ENCODE results near the gene KBTBD7. TPM values are rescaled to one million over a fixed set of nuclear protein-coding genes. Genes with fewer than 3 reads are reported as not detected.
"Not testable (repeated sequence)": the region's sequence is repeated elsewhere in the genome, so short reads cannot be mapped to it uniquely, and the experiment has no call there.

The KBTBD7 gene
- total RNA-seq, 1 experiment from 2014 or later, result 5.2 TPM

GRCh38 chr13:41188584-41188983, 5.8 kb downstream of the KBTBD7 start:
- no peak overlapping the region for H3K9ac ChIP-seq (ENCODE audit: low read length)
- H3K27me3 ChIP-seq (ENCODE audit: low read length), result no peaks in the 10 kb centered on the region
- no peak overlapping the region for H3K27ac ChIP-seq (ENCODE audit: low read length)
- no peaks in the 10 kb centered on the region for H3K9me3 ChIP-seq (ENCODE audit: low read length)
- H2AFZ ChIP-seq (ENCODE audit: low read length), result no peak overlapping the region
- H3K4me2 ChIP-seq (ENCODE audit: low read depth, low read length, poor library complexity, severe bottlenecking), result no peak overlapping the region
- no peak for DNase-seq
- no peaks in the 10 kb centered on the region for H3K79me2 ChIP-seq (ENCODE audit: low read length)
- no peaks in the 10 kb centered on the region for H3K9me2 ChIP-seq (replicated peaks; ENCODE audit: insufficient read depth, low read length)
- peaks cover 1% of the 10 kb centered on the region; the same call in 1 of the 2 replicates for H3K4me1 ChIP-seq (ENCODE audit: low read length)
- H4K20me1 ChIP-seq (ENCODE audit: insufficient read depth, low read depth, low read length), result no peaks in the 10 kb centered on the region
- H3K36me3 ChIP-seq (ENCODE audit: insufficient read depth, low read length), result no peaks in the 10 kb centered on the region
- no peak overlapping the region for H3K4me3 ChIP-seq (ENCODE audit: low read length)

DNA sequence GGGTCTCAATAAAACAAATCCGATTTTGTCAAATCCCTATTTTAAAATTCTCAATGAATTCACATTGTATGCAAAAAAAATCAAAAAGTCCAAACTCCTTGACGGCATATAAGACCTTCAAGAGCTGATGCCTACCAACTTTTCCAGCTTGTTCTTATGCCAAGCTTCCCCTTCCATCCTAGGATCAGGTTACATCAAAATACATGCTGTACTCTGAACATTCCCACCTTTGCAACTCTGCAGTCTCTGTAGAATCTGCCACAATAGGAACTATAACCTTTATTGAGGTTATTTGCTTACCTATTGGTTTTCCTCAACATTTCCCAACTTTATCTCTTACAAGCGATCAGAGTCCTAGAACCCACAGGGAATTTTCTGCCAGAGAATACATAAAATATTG, 7.9 kb downstream of the KBTBD7 start:
- Histone ChIP-seq H4K20me1 (ENCODE audit: insufficient read depth, low read depth, low read length) (no peaks in the 10 kb centered on the region), H3K4me3 (ENCODE audit: low read length) (no peak overlapping the region), H3K9me2 (replicated peaks; ENCODE audit: insufficient read depth, low read length) (no peaks in the 10 kb centered on the region), H2AFZ (ENCODE audit: low read length) (no peak overlapping the region), H3K27me3 (ENCODE audit: low read length) (no peaks in the 10 kb centered on the region), H3K9me3 (ENCODE audit: low read length) (no peaks in the 10 kb centered on the region), H3K4me1 (ENCODE audit: low read length) (no peaks in the 10 kb centered on the region), H3K36me3 (ENCODE audit: insufficient read depth, low read length) (no peaks in the 10 kb centered on the region), H3K9ac (ENCODE audit: low read length) (no peak overlapping the region), H3K4me2 (ENCODE audit: low read depth, low read length, poor library complexity, severe bottlenecking) (no peak overlapping the region), H3K27ac (ENCODE audit: low read length) (no peak overlapping the region), H3K79me2 (ENCODE audit: low read length) (no peaks in the 10 kb centered on the region)
- no peak for DNase-seq

DNA sequence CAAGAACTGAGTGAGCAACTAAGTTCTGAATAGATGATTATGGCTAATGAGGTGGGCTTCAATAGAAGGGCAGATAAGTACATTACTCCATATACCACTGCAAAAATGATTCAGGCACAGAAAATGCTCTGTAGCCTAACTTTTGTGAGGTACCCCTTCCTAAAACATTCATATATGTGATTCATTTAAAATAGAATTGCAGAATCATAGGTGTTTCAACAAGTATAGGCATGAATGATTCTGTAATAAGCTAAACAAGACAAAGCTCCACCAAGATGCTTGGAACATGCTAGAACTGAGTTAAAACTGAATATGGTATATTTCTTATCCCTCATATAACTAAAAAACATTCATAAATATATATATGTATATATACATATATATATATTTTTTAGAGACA, 12.1 kb downstream of the KBTBD7 start:
- Histone ChIP-seq H3K36me3 (ENCODE audit: insufficient read depth, low read length) (no peaks in the 10 kb centered on the region), H3K27ac (ENCODE audit: low read length) (no peak overlapping the region), H3K9me2 (replicated peaks; ENCODE audit: insufficient read depth, low read length) (no peaks in the 10 kb centered on the region), H3K79me2 (ENCODE audit: low read length) (no peaks in the 10 kb centered on the region), H4K20me1 (ENCODE audit: insufficient read depth, low read depth, low read length) (no peaks in the 10 kb centered on the region), H3K4me1 (ENCODE audit: low read length) (no peaks in the 10 kb centered on the region), H3K9me3 (ENCODE audit: low read length) (no peaks in the 10 kb centered on the region), H3K27me3 (ENCODE audit: low read length) (no peaks in the 10 kb centered on the region), H2AFZ (ENCODE audit: low read length) (no peak overlapping the region), H3K9ac (ENCODE audit: low read length) (no peak overlapping the region), H3K4me3 (ENCODE audit: low read length) (no peak overlapping the region), H3K4me2 (ENCODE audit: low read depth, low read length, poor library complexity, severe bottlenecking) (no peak overlapping the region)
- no peak for DNase-seq

GRCh38 chr13:41179593-41180250, 14.6 kb downstream of the KBTBD7 start:
- Histone ChIP-seq H3K9me2 (replicated peaks; ENCODE audit: insufficient read depth, low read length) (no peaks in the 10 kb centered on the region), H4K20me1 (ENCODE audit: insufficient read depth, low read depth, low read length) (no peaks in the 10 kb centered on the region), H2AFZ (ENCODE audit: low read length) (no peak overlapping the region), H3K9ac (ENCODE audit: low read length) (no peak overlapping the region), H3K27ac (ENCODE audit: low read length) (no peak overlapping the region), H3K4me2 (ENCODE audit: low read depth, low read length, poor library complexity, severe bottlenecking) (no peak overlapping the region), H3K4me1 (ENCODE audit: low read length) (no peaks in the 10 kb centered on the region), H3K79me2 (ENCODE audit: low read length) (no peaks in the 10 kb centered on the region), H3K36me3 (ENCODE audit: insufficient read depth, low read length) (no peaks in the 10 kb centered on the region; the same call in 1 of the 2 replicates), H3K9me3 (ENCODE audit: low read length) (peaks cover 2% of the 10 kb centered on the region), H3K27me3 (ENCODE audit: low read length) (no peaks in the 10 kb centered on the region), H3K4me3 (ENCODE audit: low read length) (no peak overlapping the region)
- no peak for DNase-seq

DNA sequence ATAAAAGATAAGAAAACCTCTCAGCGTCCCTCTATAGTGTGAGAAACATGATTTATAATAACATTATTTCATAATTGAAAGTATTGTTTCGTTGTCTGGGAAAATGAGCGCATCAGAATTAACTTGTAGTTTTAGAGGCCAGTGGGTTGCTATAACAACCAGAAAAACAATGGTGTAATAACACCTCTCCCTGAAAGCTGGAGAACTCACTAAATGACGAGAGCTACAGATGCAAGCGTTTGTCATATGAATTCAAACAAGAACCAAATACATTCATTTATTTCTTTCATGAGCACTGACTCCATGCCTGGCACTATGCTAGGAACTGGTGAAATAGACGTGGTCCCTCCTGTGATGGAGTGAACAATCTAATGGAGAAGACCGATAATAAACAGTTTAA, 16.3 kb downstream of the KBTBD7 start:
- no peak overlapping the region for H3K27ac ChIP-seq (ENCODE audit: low read length)
- no peak overlapping the region for H2AFZ ChIP-seq (ENCODE audit: low read length)
- no peak overlapping the region for H3K4me2 ChIP-seq (ENCODE audit: low read depth, low read length, poor library complexity, severe bottlenecking)

GRCh38 chr13:41177616-41178015, 16.8 kb downstream of the KBTBD7 start:
- H3K36me3 ChIP-seq (ENCODE audit: insufficient read depth, low read length), result no peaks in the 10 kb centered on the region; the same call in 1 of the 2 replicates
- H4K20me1 ChIP-seq (ENCODE audit: insufficient read depth, low read depth, low read length), result no peaks in the 10 kb centered on the region
- no peaks in the 10 kb centered on the region for H3K27me3 ChIP-seq (ENCODE audit: low read length)
- H3K9ac ChIP-seq (ENCODE audit: low read length), result no peak overlapping the region
- no peaks in the 10 kb centered on the region for H3K79me2 ChIP-seq (ENCODE audit: low read length)
- H3K27ac ChIP-seq (ENCODE audit: low read length), result no peak overlapping the region
- H3K9me3 ChIP-seq (ENCODE audit: low read length), result peaks cover 5% of the 10 kb centered on the region
- H3K4me1 ChIP-seq (ENCODE audit: low read length), result no peaks in the 10 kb centered on the region
- no peak overlapping the region for H3K4me2 ChIP-seq (ENCODE audit: low read depth, low read length, poor library complexity, severe bottlenecking)
- H2AFZ ChIP-seq (ENCODE audit: low read length), result no peak overlapping the region
- H3K9me2 ChIP-seq (replicated peaks; ENCODE audit: insufficient read depth, low read length), result no peaks in the 10 kb centered on the region
- no peak overlapping the region for H3K4me3 ChIP-seq (ENCODE audit: low read length)
- no peak for DNase-seq

More for the DNA sequence above, 16.3 kb downstream of the KBTBD7 start:
- Histone ChIP-seq H3K4me3 (ENCODE audit: low read length) (no peak overlapping the region), H3K36me3 (ENCODE audit: insufficient read depth, low read length) (no peaks in the 10 kb centered on the region; the same call in 1 of the 2 replicates), H3K27me3 (ENCODE audit: low read length) (no peaks in the 10 kb centered on the region), H3K9me2 (replicated peaks; ENCODE audit: insufficient read depth, low read length) (no peaks in the 10 kb centered on the region), H3K4me1 (ENCODE audit: low read length) (no peaks in the 10 kb centered on the region), H4K20me1 (ENCODE audit: insufficient read depth, low read depth, low read length) (no peaks in the 10 kb centered on the region), H3K9ac (ENCODE audit: low read length) (no peak overlapping the region), H3K79me2 (ENCODE audit: low read length) (no peaks in the 10 kb centered on the region), H3K9me3 (ENCODE audit: low read length) (peaks cover 5% of the 10 kb centered on the region)
- DNase-seq, result no peak

- H3K4me3 ChIP-seq (ENCODE audit: low read length); H3K4me1 ChIP-seq (ENCODE audit: low read length); H2AFZ ChIP-seq (ENCODE audit: low read length); H3K36me3 ChIP-seq (ENCODE audit: insufficient read depth, low read length); DNase-seq; H3K79me2 ChIP-seq (ENCODE audit: low read length); H3K9me3 ChIP-seq (ENCODE audit: low read length); H3K27ac ChIP-seq (ENCODE audit: low read length); H3K4me2 ChIP-seq (ENCODE audit: low read depth, low read length, poor library complexity, severe bottlenecking); H3K9me2 ChIP-seq (replicated peaks; ENCODE audit: insufficient read depth, low read length); H3K9ac ChIP-seq (ENCODE audit: low read length); H3K27me3 ChIP-seq (ENCODE audit: low read length); H4K20me1 ChIP-seq (ENCODE audit: insufficient read depth, low read depth, low read length): not testable (repeated sequence)
Observed at GRCh38 chr13:41175576-41175975, 18.8 kb downstream of the KBTBD7 start.

- no peak overlapping the region for H3K27ac ChIP-seq (ENCODE audit: low read length)
- no peak overlapping the region for H3K4me3 ChIP-seq (ENCODE audit: low read length)
- no peaks in the 10 kb centered on the region for H3K9me2 ChIP-seq (replicated peaks; ENCODE audit: insufficient read depth, low read length)
- no peak overlapping the region for H3K9ac ChIP-seq (ENCODE audit: low read length)
- H3K36me3 ChIP-seq (ENCODE audit: insufficient read depth, low read length), result no peaks in the 10 kb centered on the region
- no peak overlapping the region for H3K4me2 ChIP-seq (ENCODE audit: low read depth, low read length, poor library complexity, severe bottlenecking)
- no peaks in the 10 kb centered on the region for H4K20me1 ChIP-seq (ENCODE audit: insufficient read depth, low read depth, low read length)
- no peak overlapping the region for H2AFZ ChIP-seq (ENCODE audit: low read length)
- DNase-seq, result no peak
- no peaks in the 10 kb centered on the region for H3K9me3 ChIP-seq (ENCODE audit: low read length)
- no peaks in the 10 kb centered on the region for H3K27me3 ChIP-seq (ENCODE audit: low read length)
- H3K79me2 ChIP-seq (ENCODE audit: low read length), result no peaks in the 10 kb centered on the region
- H3K4me1 ChIP-seq (ENCODE audit: low read length), result no peaks in the 10 kb centered on the region
Observed at GRCh38 chr13:41162151-41162550, 32.2 kb downstream of the KBTBD7 start.
